HT1080 (cell line): ENCODE data around the gene SFSWAP. TPM values are rescaled to one million over a fixed set of nuclear protein-coding genes. Genes with fewer than 3 reads are reported as not detected.

Source experiments
- DNase-seq: peaks from one replicate; pipeline ENCODE4 v3.0.0-alpha.2; 2015; ENCODE audit warnings: low read depth
- total RNA-seq: library from RNA; depleted of rRNA; stranded (reverse); fragments of >200 nt; shearing (Covaris generic); gene quantifications from 2 replicates; pipeline ENCODE4 v1.2.3, GENCODE V29; 2014

SFSWAP gene
- total RNA-seq, 1 experiment from 2014 or later, result 31.0 TPM

- DNase-seq, result no peak
These were observed 75.0 kb downstream of the SFSWAP start for GRCh38 chr12:131785763-131786330.

- DNase-seq, result no peak
These were observed 75.4 kb downstream of the SFSWAP start for GRCh38 chr12:131786331-131786730.

- DNase-seq, result no peak
These were observed 76.3 kb downstream of the SFSWAP start for GRCh38 chr12:131787143-131787660.

- DNase-seq, result no peak
These were observed 77.2 kb downstream of the SFSWAP start for GRCh38 chr12:131788070-131788469.

- DNase-seq, result no peak
These were observed 78.7 kb downstream of the SFSWAP start for GRCh38 chr12:131789638-131790037.

- DNase-seq, result no peak
These were observed 82.5 kb downstream of the SFSWAP start for GRCh38 chr12:131793243-131794022.

- DNase-seq, result no peak
These were observed 83.2 kb downstream of the SFSWAP start for GRCh38 chr12:131794061-131794460.

GRCh38 chr12:131794573-131794972 is 83.7 kb downstream of the SFSWAP start:
- no peak for DNase-seq

- no peak for DNase-seq
These were observed 84.2 kb downstream of the SFSWAP start for GRCh38 chr12:131795064-131795463.

GRCh38 chr12:131795690-131796410 is 85.0 kb downstream of the SFSWAP start:
- DNase-seq, result no peak

GRCh38 chr12:131796411-131796736 is 85.5 kb downstream of the SFSWAP start:
- DNase-seq, result no peak

- DNase-seq, result no peak
These were observed 86.1 kb downstream of the SFSWAP start for GRCh38 chr12:131796754-131797587.

- no peak for DNase-seq
These were observed 86.7 kb downstream of the SFSWAP start for GRCh38 chr12:131797588-131797934.

GRCh38 chr12:131799195-131799594 is 88.3 kb downstream of the SFSWAP start:
- no peak for DNase-seq

- no peak for DNase-seq
These were observed 89.1 kb downstream of the SFSWAP start for GRCh38 chr12:131799828-131800593.

- DNase-seq, result no peak
These were observed 89.8 kb downstream of the SFSWAP start for GRCh38 chr12:131800594-131801135.

- DNase-seq, result no peak
These were observed 90.5 kb downstream of the SFSWAP start for GRCh38 chr12:131801254-131801866.

- DNase-seq, result no peak
These were observed 93.2 kb downstream of the SFSWAP start for GRCh38 chr12:131803961-131804521.

GRCh38 chr12:131805421-131805820 is 94.5 kb downstream of the SFSWAP start:
- DNase-seq, result no peak

GRCh38 chr12:131806674-131807073 is 95.8 kb downstream of the SFSWAP start:
- DNase-seq, result no peak
